A673 (cell line): ENCODE results near the gene BZW2. TPM values are rescaled to one million over a fixed set of nuclear protein-coding genes. Genes with fewer than 3 reads are reported as not detected.

ENCODE experiments used
- BruUV-seq: library from RNA; stranded (reverse); fragments of 400-500 nt; replicated peaks from 2 replicates; lab custom pipeline; 2021; lab: Mats Ljungman, UMichigan
- CTCF ChIA-PET: fragments of 300-600 bp; sonication (Branson Sonifier 250); formaldehyde crosslinking; loops from one replicate; lab custom pipeline; 2022; ENCODE audit warnings: antibody characterized with exemption; lab: Charles Lee
- POLR2A ChIA-PET: fragments of 300-600 bp; sonication (Branson Sonifier 250); formaldehyde crosslinking; loops from one replicate; lab custom pipeline; 2022; ENCODE audit warnings: antibody characterized with exemption; ENCODE audit not compliant: low non-redundant PET; lab: Charles Lee
- DNase-seq: peaks from one replicate; pipeline ENCODE4 v3.0.0-alpha.2; 2015; ENCODE audit warnings: low spot score
- H3K27ac ChIP-seq: fragments of 200-600 bp; sonication (generic); 2 replicates; pipeline ENCODE4 v1.5.1; 2016; ENCODE audit warnings: mixed run types, low read depth, mild to moderate bottlenecking, mixed read lengths, antibody characterized with exemption, low read length; ENCODE audit not compliant: poor library complexity, severe bottlenecking
- H3K27me3 ChIP-seq: fragments of 200-600 bp; sonication (generic); replicated peaks from 2 replicates; pipeline ENCODE4 v1.6.1; 2017; ENCODE audit warnings: mixed run types, low read depth, mild to moderate bottlenecking, mixed read lengths, antibody characterized with exemption, low read length; ENCODE audit not compliant: insufficient read depth, poor library complexity
- H3K36me3 ChIP-seq: fragments of 200-600 bp; sonication (generic); 2 replicates; pipeline ENCODE4 v1.6.1; 2016; ENCODE audit warnings: mixed run types, mild to moderate bottlenecking, mixed read lengths, antibody characterized with exemption, low read length; ENCODE audit not compliant: insufficient read depth, poor library complexity, severe bottlenecking
- H3K4me1 ChIP-seq: fragments of 200-600 bp; sonication (generic); 2 replicates; pipeline ENCODE4 v1.6.1; 2017; ENCODE audit warnings: mixed run types, mild to moderate bottlenecking, mixed read lengths, antibody characterized with exemption, low read length; ENCODE audit not compliant: insufficient read depth, poor library complexity, severe bottlenecking
- H3K4me3 ChIP-seq: fragments of 200-600 bp; sonication (generic); 2 replicates; pipeline ENCODE4 v1.5.1; 2016; ENCODE audit warnings: low read depth, mixed run types, mild to moderate bottlenecking, mixed read lengths, low read length; ENCODE audit not compliant: poor library complexity, severe bottlenecking
- H3K9me3 ChIP-seq: fragments of 200-600 bp; sonication (generic); 2 replicates; pipeline ENCODE4 v1.6.1; 2016; ENCODE audit warnings: mixed run types, low read depth, mild to moderate bottlenecking, mixed read lengths, antibody characterized with exemption, low read length; ENCODE audit not compliant: poor library complexity, severe bottlenecking
- EZH2 ChIP-seq: fragments of 200-600 bp; sonication (generic); IDR thresholded peaks from 2 replicates; pipeline ENCODE4 v1.6.1; 2017; ENCODE audit warnings: borderline replicate concordance, low read depth, mild to moderate bottlenecking, mixed read lengths, antibody characterized with exemption, low read length; ENCODE audit not compliant: poor library complexity, severe bottlenecking
- intact Hi-C: fragments of 100-400 bp; cut with micrococcal nuclease; formaldehyde crosslinking; loops from one replicate; pipeline ENCODE4 v1.10.0; 2022; ENCODE audit not compliant: unreplicated experiment
- total RNA-seq: library from RNA; stranded (reverse); gene quantifications from 2 replicates; pipeline ENCODE4 v1.2.3, GENCODE V29; 2021
- TF ChIP-seq, protein P1 (sequence below): fragments of 300-800, 200-600 bp; sonication (generic); conservative IDR thresholded peaks from 2 replicates; pipeline ENCODE4 v1.5.1; 2017; ENCODE audit warnings: low read depth, mild to moderate bottlenecking, antibody characterized with exemption, low read length, moderate library complexity, mixed read lengths

BZW2 gene
- total RNA-seq, 1 experiment from 2014 or later: 175 TPM

DNA sequence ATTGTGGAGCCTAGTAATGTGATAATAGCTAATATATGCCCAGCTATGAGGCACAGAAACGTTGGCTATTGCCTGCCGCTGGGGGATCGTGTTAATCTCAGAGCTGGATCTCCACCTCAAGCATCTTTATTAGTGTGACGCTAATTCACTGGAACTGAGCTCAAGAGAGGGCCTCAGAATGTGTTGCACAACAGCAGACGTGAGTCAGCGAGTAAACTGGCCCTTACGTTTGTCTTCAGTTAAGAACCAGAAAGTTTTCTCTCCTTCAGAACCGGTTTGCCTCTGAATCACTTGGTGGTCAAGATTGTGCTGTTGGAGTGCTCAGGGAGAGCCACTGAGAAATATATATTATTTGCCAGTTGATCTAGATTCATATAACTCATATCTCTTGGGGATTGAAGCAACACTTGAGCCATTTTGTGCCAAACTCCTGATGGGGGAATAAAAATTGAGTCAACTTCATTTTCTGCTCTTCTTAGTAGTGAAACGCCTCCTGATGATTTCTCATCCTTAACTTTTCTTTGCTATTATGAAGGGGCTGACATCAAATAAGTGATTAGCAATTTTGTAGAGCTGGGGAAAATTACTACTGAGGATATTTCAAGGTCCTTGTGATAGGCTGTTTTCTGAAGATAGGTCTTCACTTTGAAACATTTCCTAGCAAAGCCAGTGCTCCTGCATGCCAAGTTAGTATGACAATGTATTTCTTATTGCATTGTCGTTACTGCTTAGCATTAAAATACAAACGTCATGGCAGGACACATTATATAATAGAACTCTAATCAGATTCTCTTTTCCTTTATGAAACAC, 22.3 kb downstream of the BZW2 start:
- Histone ChIP-seq H3K4me1 (peaks cover 26% of the 10 kb centered on the region), H3K27ac (peak overlapping the region; percentile 85), H3K9me3 (no peaks in the 10 kb centered on the region), H3K36me3 (peaks cover 30% of the 10 kb centered on the region), H3K27me3 (no peaks in the 10 kb centered on the region), H3K4me3 (no peak overlapping the region)
- DNase-seq: peak; percentile 96
- ChIA-PET POLR2A (no interaction called here), CTCF (no interaction called here)
- intact Hi-C loops: no loop called here
- TSS peak; percentile 18 for BruUV-seq
- TF ChIP-seq, protein P1, sequence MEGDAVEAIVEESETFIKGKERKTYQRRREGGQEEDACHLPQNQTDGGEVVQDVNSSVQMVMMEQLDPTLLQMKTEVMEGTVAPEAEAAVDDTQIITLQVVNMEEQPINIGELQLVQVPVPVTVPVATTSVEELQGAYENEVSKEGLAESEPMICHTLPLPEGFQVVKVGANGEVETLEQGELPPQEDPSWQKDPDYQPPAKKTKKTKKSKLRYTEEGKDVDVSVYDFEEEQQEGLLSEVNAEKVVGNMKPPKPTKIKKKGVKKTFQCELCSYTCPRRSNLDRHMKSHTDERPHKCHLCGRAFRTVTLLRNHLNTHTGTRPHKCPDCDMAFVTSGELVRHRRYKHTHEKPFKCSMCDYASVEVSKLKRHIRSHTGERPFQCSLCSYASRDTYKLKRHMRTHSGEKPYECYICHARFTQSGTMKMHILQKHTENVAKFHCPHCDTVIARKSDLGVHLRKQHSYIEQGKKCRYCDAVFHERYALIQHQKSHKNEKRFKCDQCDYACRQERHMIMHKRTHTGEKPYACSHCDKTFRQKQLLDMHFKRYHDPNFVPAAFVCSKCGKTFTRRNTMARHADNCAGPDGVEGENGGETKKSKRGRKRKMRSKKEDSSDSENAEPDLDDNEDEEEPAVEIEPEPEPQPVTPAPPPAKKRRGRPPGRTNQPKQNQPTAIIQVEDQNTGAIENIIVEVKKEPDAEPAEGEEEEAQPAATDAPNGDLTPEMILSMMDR: peak; percentile 42; the same call in 1 of the 2 replicates
- no peak for TF ChIP-seq EZH2

DNA sequence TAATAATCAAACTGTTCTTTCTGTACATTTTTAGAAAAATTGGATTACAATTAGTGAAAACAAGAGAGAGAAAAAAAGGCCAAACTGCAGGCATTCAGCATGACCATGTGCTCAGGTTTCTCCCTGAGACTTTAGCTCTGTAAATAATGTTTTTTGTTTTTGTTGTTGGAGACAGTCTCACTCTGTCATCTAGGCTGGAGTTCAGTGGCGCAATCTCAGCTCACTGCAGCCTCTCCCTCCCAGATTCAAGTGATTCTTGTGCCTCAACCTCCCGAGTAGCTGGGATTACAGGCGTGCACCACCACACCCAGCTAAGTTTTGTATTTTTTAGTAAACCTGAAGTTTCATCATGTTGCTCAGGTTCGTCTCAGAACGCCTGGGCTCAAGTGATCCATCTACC, 23.0 kb downstream of the BZW2 start:
- intact Hi-C loops: no loop called here
- no peaks in the 10 kb centered on the region for H3K9me3 ChIP-seq
- ChIA-PET CTCF (no interaction called here), POLR2A (no interaction called here)
- no peaks in the 10 kb centered on the region for H3K27me3 ChIP-seq
- peak overlapping the region; percentile 85 for H3K27ac ChIP-seq
- DNase-seq: no peak
- TF ChIP-seq EZH2: no peak
- TF ChIP-seq, protein P1: no peak
- peaks cover 26% of the 10 kb centered on the region for H3K4me1 ChIP-seq
- no TSS peak for BruUV-seq
- H3K36me3 ChIP-seq: peaks cover 31% of the 10 kb centered on the region
- H3K4me3 ChIP-seq: no peak overlapping the region

DNA sequence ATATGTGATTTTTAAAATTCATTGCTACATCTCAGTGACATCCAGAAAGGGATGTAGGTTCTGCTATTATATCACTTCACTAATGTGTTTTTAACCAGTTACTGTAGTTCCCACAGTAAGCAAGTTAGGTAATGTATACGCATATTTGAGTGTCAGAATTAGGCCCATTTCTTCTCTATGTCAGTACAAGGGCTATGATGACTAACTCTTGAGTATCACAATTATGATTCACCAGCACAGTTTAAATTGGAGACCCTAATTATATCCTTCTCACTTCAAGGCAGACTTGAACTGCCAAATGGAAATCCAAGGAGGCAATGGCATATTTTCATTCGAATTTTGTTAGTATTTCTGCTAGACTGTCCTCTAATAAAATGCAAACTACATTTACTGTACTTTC, 23.6 kb downstream of the BZW2 start:
- ChIA-PET POLR2A (no interaction called here), CTCF (no interaction called here)
- DNase-seq: peak; percentile 52
- Histone ChIP-seq H3K4me1 (peaks cover 26% of the 10 kb centered on the region), H3K27ac (no peak overlapping the region), H3K27me3 (no peaks in the 10 kb centered on the region), H3K4me3 (no peak overlapping the region), H3K36me3 (peaks cover 37% of the 10 kb centered on the region), H3K9me3 (no peaks in the 10 kb centered on the region)
- TF ChIP-seq EZH2: no peak
- TF ChIP-seq, protein P1: no peak
- BruUV-seq: no TSS peak
- intact Hi-C loops: no loop called here
